HL-60 (cell line): ENCODE measurements around the gene TXNDC2.
A peak's percentile ranks its signal among the peaks of the same experiment; 100 is the strongest.

ENCODE experiments used
- DNase-seq, 2 experiments: peaks; one replicate each; pipeline ENCODE4 v3.0.0-alpha.2; 2010 to 2020; ENCODE audit warnings: low read depth in 1 of 2, low spot score in 1 of 2
- H3K27ac ChIP-seq: fragments of 250-450 bp; sonication (Bioruptor Pico); replicated peaks from 2 replicates; pipeline ENCODE4 v1.5.1; 2020; ENCODE audit warnings: mild to moderate bottlenecking, moderate library complexity
- H3K27me3 ChIP-seq: fragments of 250-450 bp; sonication (Bioruptor Pico); 2 replicates; pipeline ENCODE4 v1.5.1; 2021; ENCODE audit warnings: mild to moderate bottlenecking, moderate library complexity; ENCODE audit not compliant: insufficient read depth, poor library complexity, severe bottlenecking
- H3K4me3 ChIP-seq: replicated peaks from 2 replicates; pipeline ENCODE4 v1.5.1; 2011; ENCODE audit warnings: mild to moderate bottlenecking, control low read depth, low read length; ENCODE audit not compliant: insufficient read depth
- GABPA ChIP-seq: IDR thresholded peaks from 2 replicates; pipeline ENCODE4 v1.6.1; 2012; ENCODE audit warnings: low read depth
- POLR2AphosphoS5 ChIP-seq: IDR thresholded peaks from 2 replicates; pipeline ENCODE4 v1.6.1; 2012; ENCODE audit warnings: low read depth
- SPI1 ChIP-seq: IDR thresholded peaks from 2 replicates; pipeline ENCODE4 v1.6.1; 2012; ENCODE audit warnings: low read depth, mild to moderate bottlenecking, borderline replicate concordance
- TF ChIP-seq, protein P1 (sequence below): IDR thresholded peaks from one replicate; pipeline ENCODE4 v1.5.1; 2011; ENCODE audit warnings: low read length, control low read depth, inconsistent platforms; ENCODE audit not compliant: insufficient read depth
- TF ChIP-seq, protein P2 (sequence below): IDR thresholded peaks from 2 replicates; pipeline ENCODE4 v1.6.1; 2012; ENCODE audit warnings: low read depth; ENCODE audit not compliant: insufficient replicate concordance

The TXNDC2 gene

DNA sequence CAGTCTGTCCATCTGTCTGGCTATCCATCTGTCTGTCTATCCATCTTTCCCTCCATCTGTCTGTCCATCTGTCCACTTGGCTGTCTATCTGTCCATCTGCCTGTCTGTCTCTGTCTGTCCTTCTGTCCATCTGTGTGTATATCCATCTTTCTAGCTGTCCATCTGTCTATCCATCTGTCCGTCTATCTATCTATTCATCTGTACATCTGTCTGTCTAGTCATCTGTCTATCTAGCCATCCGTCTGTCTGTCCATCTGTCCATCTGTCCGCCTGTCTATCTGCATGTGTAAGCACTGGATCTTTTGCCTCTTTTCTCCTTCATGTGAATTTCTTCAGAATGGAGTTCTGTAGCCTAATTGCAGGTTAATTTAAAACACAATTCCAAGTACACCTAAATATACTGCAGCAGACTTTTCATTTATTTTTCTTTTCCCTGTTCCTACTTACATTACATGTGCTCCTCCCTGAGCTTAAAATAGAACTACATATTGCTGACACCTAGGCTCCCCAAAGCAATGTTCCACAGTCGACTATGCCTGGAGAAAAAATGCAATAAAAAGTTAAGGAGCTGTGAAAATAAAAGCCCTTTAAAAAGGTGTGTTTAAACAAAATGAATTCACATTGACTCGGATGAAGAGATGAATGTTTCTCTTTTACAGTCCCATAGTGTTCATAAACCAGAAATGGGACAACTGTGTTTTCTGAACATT lies 37.4 kb upstream of the TXNDC2 start:
- TF ChIP-seq, protein P1, sequence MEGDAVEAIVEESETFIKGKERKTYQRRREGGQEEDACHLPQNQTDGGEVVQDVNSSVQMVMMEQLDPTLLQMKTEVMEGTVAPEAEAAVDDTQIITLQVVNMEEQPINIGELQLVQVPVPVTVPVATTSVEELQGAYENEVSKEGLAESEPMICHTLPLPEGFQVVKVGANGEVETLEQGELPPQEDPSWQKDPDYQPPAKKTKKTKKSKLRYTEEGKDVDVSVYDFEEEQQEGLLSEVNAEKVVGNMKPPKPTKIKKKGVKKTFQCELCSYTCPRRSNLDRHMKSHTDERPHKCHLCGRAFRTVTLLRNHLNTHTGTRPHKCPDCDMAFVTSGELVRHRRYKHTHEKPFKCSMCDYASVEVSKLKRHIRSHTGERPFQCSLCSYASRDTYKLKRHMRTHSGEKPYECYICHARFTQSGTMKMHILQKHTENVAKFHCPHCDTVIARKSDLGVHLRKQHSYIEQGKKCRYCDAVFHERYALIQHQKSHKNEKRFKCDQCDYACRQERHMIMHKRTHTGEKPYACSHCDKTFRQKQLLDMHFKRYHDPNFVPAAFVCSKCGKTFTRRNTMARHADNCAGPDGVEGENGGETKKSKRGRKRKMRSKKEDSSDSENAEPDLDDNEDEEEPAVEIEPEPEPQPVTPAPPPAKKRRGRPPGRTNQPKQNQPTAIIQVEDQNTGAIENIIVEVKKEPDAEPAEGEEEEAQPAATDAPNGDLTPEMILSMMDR = no peak
- no peak for TF ChIP-seq GABPA
- TF ChIP-seq, protein P2, sequence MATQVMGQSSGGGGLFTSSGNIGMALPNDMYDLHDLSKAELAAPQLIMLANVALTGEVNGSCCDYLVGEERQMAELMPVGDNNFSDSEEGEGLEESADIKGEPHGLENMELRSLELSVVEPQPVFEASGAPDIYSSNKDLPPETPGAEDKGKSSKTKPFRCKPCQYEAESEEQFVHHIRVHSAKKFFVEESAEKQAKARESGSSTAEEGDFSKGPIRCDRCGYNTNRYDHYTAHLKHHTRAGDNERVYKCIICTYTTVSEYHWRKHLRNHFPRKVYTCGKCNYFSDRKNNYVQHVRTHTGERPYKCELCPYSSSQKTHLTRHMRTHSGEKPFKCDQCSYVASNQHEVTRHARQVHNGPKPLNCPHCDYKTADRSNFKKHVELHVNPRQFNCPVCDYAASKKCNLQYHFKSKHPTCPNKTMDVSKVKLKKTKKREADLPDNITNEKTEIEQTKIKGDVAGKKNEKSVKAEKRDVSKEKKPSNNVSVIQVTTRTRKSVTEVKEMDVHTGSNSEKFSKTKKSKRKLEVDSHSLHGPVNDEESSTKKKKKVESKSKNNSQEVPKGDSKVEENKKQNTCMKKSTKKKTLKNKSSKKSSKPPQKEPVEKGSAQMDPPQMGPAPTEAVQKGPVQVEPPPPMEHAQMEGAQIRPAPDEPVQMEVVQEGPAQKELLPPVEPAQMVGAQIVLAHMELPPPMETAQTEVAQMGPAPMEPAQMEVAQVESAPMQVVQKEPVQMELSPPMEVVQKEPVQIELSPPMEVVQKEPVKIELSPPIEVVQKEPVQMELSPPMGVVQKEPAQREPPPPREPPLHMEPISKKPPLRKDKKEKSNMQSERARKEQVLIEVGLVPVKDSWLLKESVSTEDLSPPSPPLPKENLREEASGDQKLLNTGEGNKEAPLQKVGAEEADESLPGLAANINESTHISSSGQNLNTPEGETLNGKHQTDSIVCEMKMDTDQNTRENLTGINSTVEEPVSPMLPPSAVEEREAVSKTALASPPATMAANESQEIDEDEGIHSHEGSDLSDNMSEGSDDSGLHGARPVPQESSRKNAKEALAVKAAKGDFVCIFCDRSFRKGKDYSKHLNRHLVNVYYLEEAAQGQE = no peak
- Histone ChIP-seq H3K4me3 (no peak overlapping the region), H3K27me3 (no peaks in the 10 kb centered on the region), H3K27ac (no peak overlapping the region)
- no peak for DNase-seq

DNA sequence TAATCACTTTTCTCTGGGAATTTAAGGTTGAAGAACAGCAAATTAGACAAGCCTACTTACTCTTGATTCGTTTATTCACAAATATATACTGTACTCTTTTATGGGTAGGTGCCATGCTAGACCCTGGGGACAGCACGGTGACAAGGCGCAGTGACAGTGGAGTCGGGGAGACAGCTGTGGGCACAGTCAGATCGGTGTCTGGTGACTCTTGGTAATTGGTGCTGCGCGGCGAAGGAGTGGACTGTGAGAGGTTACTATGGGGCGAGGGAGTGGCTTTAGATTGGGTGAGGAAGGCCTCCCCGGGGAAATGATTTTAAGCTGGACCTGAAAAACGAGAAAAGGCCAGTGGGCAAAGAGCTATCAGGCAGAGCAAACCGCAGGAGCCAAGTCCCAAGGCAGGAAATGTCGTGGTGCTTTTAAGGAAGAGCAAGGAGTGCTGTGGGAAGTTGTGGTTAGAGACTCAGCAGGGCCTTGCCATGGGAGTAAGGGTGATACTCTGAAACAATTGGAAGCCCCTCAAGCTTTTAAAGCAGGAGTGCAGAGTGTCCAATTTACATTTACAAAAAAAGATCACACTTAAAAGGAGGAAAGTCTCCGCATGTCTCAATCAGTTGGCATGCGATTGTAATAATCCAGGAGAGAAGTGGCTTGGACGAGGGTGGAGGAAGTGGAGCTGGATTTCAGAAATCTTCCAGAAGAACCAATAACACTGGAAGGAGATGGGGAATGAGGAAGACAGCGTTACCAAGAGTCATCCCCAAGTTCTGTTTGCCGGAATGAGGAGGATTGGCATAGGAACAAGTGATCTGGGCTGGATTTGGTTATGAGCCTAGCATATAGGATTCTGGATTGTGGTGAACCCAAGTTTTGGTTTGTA lies 36.1 kb upstream of the TXNDC2 start:
- H3K27ac ChIP-seq = peak overlapping the region; percentile 44
- no peaks in the 10 kb centered on the region for H3K27me3 ChIP-seq
- TF ChIP-seq POLR2AphosphoS5 = no peak
- peak; percentile 24; the same call in 1 of the 2 replicates for TF ChIP-seq SPI1
- H3K4me3 ChIP-seq = no peak overlapping the region
- DNase-seq = peak in 1 of 2 experiments; percentile 80

DNA sequence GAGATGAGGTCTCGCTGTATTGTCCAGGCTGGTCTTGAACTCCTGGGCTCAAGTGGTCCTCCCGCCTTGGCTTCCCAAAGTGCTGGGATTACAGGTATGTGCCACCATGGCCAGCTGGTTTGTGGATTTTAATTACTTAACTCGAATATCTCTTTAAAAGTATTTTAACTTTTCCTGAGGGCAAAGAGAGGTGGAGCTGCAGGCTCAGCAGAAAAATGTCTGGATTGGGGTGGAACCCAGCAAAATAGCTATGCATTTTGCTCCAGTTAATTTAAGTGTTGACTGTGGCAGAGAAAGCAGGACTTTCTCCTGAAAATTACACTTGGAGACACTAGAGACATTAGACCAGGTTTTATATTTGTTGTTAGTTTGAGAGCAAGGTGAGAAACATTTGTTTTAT lies 35.5 kb upstream of the TXNDC2 start:
- TF ChIP-seq SPI1 (no peak), POLR2AphosphoS5 (no peak), GABPA (no peak)
- TF ChIP-seq, protein P2 = no peak
- TF ChIP-seq, protein P1 = no peak
- no peak overlapping the region for H3K4me3 ChIP-seq
- no peaks in the 10 kb centered on the region for H3K27me3 ChIP-seq
- DNase-seq = no peak
- peak overlapping the region; percentile 44 for H3K27ac ChIP-seq

DNA sequence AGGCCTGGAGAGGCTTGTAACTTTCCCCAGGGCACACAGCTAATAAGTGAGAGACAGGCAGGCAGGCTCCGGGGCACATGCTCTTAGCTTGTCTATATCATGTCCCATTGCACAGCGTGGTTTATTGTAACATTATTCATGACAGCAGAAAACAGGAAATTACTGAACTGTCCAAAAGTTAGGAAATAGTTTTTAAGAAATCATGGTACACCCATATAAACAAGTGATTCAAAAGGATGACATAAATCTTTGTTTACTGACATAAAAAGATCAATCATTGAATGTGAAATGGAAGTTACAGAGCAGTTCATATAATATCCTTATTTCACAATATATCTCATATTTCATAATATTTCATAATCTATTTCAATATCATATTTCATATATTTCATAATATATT lies 34.3 kb upstream of the TXNDC2 start:
- TF ChIP-seq SPI1 = no peak
- TF ChIP-seq, protein P2 = no peak
- TF ChIP-seq GABPA = 0 out of 2 replicates have a peak, but pooled peaks have one; percentile 20
- TF ChIP-seq, protein P1 = no peak
- TF ChIP-seq POLR2AphosphoS5 = 0 out of 2 replicates have a peak, but pooled peaks have one; percentile 29

More for the DNA sequence above, 34.3 kb upstream of the TXNDC2 start:
- peak; percentile 67 to 87 for DNase-seq
- peak overlapping the region; percentile 44 for H3K27ac ChIP-seq
- no peaks in the 10 kb centered on the region for H3K27me3 ChIP-seq
- H3K4me3 ChIP-seq = no peak overlapping the region
